PFSK-1 (cell line): ENCODE measurements around the gene ATF7.

Experiments
- FOXP2 ChIP-seq: optimal IDR thresholded peaks from 2 replicates; pipeline ENCODE3; 2011; ENCODE audit warnings: borderline replicate concordance, control low read depth, inconsistent platforms; ENCODE audit not compliant: insufficient read depth; ENCODE audit errors: extremely low read length, extremely low read depth
- POLR2AphosphoS5 ChIP-seq: IDR thresholded peaks from 2 replicates; pipeline ENCODE4 v1.6.1; 2012; ENCODE audit warnings: low read depth, mild to moderate bottlenecking, control low read depth, low read length, moderate library complexity
- SIN3A ChIP-seq: IDR thresholded peaks from 2 replicates; pipeline ENCODE4 v1.6.1; 2012; ENCODE audit warnings: mild to moderate bottlenecking, low read length, moderate library complexity, borderline replicate concordance; ENCODE audit not compliant: insufficient read depth
- TAF1 ChIP-seq: IDR thresholded peaks from 2 replicates; pipeline ENCODE4 v1.6.1; 2012; ENCODE audit warnings: low read length, control low read depth, borderline replicate concordance; ENCODE audit not compliant: insufficient read depth
- TF ChIP-seq, protein P1 (sequence below), 2 experiments: IDR thresholded peaks; 2 replicates each; pipeline versions ENCODE4 v1.6.1 to v1.8.0; 2011 to 2012; ENCODE audit warnings: low read depth in 2 of 2, low read length in 2 of 2, control low read depth in 1 of 2, inconsistent platforms in 1 of 2, mild to moderate bottlenecking in 1 of 2, moderate library complexity in 1 of 2; ENCODE audit not compliant: insufficient read depth in 1 of 2

The ATF7 gene

GRCh38 chr12:53538209-53538689 lies 87.9 kb downstream of the ATF7 start:
- TF ChIP-seq TAF1 (no peak), FOXP2 (no peak), SIN3A (no peak), POLR2AphosphoS5 (no peak)

DNA sequence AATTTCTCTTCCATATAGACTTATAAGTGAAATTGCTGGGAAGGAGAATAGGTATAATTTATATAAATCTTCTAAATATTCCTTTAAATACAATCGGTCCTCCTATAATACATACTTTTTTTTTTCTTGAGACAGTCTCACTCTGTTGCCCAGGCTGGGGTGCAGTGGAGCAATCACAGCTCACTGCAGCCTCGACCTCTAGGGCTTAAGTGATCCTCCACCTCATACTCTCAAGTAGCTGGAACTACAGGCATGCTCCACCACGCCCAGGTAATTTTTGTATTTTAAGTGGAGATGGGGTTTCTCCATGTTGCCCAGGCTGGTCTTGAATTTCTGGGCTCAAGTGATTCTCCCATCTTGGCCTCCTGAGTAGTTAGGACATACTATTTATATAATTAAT lies 89.2 kb downstream of the ATF7 start:
- no peak for TF ChIP-seq FOXP2
- no peak for TF ChIP-seq SIN3A
- no peak for TF ChIP-seq POLR2AphosphoS5
- TF ChIP-seq, protein P1, sequence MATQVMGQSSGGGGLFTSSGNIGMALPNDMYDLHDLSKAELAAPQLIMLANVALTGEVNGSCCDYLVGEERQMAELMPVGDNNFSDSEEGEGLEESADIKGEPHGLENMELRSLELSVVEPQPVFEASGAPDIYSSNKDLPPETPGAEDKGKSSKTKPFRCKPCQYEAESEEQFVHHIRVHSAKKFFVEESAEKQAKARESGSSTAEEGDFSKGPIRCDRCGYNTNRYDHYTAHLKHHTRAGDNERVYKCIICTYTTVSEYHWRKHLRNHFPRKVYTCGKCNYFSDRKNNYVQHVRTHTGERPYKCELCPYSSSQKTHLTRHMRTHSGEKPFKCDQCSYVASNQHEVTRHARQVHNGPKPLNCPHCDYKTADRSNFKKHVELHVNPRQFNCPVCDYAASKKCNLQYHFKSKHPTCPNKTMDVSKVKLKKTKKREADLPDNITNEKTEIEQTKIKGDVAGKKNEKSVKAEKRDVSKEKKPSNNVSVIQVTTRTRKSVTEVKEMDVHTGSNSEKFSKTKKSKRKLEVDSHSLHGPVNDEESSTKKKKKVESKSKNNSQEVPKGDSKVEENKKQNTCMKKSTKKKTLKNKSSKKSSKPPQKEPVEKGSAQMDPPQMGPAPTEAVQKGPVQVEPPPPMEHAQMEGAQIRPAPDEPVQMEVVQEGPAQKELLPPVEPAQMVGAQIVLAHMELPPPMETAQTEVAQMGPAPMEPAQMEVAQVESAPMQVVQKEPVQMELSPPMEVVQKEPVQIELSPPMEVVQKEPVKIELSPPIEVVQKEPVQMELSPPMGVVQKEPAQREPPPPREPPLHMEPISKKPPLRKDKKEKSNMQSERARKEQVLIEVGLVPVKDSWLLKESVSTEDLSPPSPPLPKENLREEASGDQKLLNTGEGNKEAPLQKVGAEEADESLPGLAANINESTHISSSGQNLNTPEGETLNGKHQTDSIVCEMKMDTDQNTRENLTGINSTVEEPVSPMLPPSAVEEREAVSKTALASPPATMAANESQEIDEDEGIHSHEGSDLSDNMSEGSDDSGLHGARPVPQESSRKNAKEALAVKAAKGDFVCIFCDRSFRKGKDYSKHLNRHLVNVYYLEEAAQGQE (IDR thresholded peaks at IDR 0.05; ENCODE audit: insufficient read depth in 1 of 2, low read depth in 2 of 2, low read length in 2 of 2): no peak

DNA sequence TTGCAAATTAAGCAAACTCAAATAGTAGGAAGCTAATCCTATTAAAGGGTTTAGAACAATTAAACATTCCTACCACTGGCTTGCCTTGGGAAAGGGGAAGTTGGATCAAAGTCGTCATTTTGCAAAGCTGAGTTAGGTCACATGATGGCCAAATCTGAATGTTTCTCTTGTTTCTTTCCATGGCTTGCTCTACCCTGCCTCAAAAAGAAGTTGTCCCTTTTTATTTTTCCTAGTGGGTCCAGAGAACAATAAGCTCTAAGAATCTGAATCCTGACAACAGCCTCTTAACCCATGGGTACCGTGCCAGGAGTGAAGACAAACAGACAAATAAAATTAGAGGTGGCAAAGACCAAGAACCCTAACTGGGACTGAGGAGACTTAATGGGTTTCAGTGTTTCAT lies 92.7 kb downstream of the ATF7 start:
- no peak for TF ChIP-seq SIN3A
- TF ChIP-seq, protein P1 (IDR thresholded peaks at IDR 0.05; ENCODE audit: insufficient read depth in 1 of 2, low read depth in 2 of 2, low read length in 2 of 2): no peak
- TF ChIP-seq POLR2AphosphoS5: no peak
- TF ChIP-seq FOXP2: no peak

DNA sequence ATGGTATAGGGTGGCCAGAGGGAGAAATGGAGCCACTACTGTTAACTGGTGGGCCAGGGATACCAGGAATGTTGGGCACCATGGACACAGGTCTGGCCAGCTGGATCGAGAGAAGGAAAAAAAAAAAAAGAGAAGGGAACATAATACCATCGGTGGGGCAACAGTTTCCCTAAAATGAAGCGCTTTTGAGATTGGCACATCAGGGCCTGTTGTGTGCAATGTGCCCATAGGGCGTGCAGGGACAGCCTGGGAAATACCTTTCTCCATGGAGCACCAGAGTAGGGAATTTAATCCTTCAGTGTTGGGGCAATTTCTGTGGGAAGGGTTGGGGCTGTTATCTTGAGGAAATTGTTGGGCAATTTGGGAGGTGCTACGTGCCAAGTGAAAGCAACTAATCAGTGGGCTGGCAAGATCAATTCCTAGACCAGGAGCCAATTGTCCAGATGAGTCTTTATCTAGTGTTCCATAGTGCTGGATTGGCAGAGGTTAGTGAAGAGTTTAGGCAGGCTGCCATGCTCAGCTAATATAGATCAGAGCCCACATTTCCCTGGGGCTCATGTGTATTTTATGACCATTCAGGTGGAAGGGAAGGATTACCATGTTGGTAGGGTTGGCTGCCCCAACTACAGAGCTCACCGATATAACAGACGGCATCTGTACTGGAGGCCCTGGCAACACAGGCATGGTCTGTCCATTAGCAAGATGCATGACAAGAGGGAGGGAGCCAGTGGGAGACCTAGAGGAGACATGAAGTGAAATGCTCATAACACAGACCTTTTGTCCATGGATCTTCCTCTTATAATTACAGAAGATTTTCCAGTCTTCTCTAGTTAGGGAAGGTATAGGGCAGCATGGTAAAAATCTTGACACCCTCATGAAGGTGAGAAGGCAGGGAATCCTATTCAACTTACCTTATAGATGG lies 93.4 kb downstream of the ATF7 start:
- TF ChIP-seq TAF1: no peak
- TF ChIP-seq, protein P1 (IDR thresholded peaks at IDR 0.05; ENCODE audit: insufficient read depth in 1 of 2, low read depth in 2 of 2, low read length in 2 of 2): no peak
- TF ChIP-seq POLR2AphosphoS5: no peak
- TF ChIP-seq FOXP2: no peak
- no peak for TF ChIP-seq SIN3A

DNA sequence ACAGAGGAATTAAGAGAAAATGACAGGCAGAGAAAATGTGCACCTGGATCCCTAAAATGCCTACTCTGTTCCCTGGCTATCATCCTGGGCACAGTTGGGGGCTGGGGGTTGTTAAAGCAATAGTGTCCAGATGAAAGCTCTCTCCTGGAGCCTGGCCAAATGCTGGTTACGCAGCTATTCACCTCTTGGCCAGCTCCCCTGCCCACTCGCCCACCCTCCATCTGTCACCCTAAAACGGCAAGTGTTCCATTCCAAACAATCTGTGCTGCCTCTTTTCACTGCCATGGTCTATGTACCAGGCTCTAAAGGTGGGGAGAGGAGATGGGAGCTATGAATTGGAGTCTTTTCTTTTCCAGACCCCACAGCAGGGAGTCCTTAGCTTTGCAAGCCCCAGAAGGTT lies 94.2 kb downstream of the ATF7 start:
- TF ChIP-seq, protein P1 (IDR thresholded peaks at IDR 0.05; ENCODE audit: insufficient read depth in 1 of 2, low read depth in 2 of 2, low read length in 2 of 2): no peak
- no peak for TF ChIP-seq SIN3A
- TF ChIP-seq FOXP2: no peak
- no peak for TF ChIP-seq POLR2AphosphoS5
- no peak for TF ChIP-seq TAF1
